Fibroblast of the aortic adventitia (primary cell): ENCODE measurements around the gene ARHGEF1. TPM values are rescaled to one million over a fixed set of nuclear protein-coding genes. Genes with fewer than 3 reads are reported as not detected.
A peak's percentile ranks its signal among the peaks of the same experiment; 100 is the strongest.

Experiments
- DNase-seq: peaks from one replicate; pipeline ENCODE4 v3.0.0-alpha.2; 2010; ENCODE audit warnings: low read depth
- H3K4me3 ChIP-seq: 2 replicates; pipeline ENCODE4 v1.5.1; 2011; ENCODE audit warnings: low read depth, mild to moderate bottlenecking, control low read depth, low read length, moderate library complexity
- small RNA-seq: library from RNA; depleted of rRNA; stranded (forward); fragments of <200 nt; gene quantifications from one replicate; pipeline ENCODE3, GENCODE V24; 2012
- total RNA-seq: library from RNA; depleted of rRNA; stranded (reverse); fragments of >200 nt; gene quantifications from 2 replicates; pipeline ENCODE4 v1.2.3, GENCODE V29; 2012; ENCODE audit warnings: low replicate concordance
- TF ChIP-seq, protein P1 (sequence below): IDR thresholded peaks from 2 replicates; pipeline ENCODE4 v1.5.1; 2011; ENCODE audit warnings: mild to moderate bottlenecking, low read length, control low read depth, inconsistent platforms; ENCODE audit not compliant: insufficient read depth

The ARHGEF1 gene
- total RNA-seq, 1 donor, result 26.8 TPM

DNA sequence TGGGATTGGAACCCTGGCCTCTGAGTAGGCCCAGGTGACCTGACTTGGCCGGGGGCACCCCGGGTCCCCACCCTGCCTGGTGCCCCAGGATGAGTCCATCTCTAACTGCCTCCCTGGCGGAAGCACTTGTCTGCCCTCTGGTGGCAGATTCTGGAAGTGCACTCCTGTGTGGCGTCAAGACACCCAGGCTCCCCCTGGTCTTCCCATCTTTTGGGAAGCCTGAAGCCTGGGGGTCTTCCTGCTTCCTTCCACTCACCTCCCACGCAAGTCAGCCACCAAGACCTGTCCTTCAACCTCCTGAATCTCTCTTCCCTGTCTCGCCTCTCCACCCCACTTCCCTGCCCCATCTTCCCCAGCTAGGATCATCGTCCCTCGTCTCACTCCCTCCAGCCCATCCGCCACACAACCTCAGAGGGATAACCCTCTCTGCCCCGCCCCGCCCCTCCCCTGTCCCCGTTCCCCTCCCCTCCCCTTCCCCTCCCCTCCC is 68.7 kb downstream of the ARHGEF1 start:
- peak; percentile 75 for DNase-seq
- no peak overlapping the region for H3K4me3 ChIP-seq
- TF ChIP-seq, protein P1, sequence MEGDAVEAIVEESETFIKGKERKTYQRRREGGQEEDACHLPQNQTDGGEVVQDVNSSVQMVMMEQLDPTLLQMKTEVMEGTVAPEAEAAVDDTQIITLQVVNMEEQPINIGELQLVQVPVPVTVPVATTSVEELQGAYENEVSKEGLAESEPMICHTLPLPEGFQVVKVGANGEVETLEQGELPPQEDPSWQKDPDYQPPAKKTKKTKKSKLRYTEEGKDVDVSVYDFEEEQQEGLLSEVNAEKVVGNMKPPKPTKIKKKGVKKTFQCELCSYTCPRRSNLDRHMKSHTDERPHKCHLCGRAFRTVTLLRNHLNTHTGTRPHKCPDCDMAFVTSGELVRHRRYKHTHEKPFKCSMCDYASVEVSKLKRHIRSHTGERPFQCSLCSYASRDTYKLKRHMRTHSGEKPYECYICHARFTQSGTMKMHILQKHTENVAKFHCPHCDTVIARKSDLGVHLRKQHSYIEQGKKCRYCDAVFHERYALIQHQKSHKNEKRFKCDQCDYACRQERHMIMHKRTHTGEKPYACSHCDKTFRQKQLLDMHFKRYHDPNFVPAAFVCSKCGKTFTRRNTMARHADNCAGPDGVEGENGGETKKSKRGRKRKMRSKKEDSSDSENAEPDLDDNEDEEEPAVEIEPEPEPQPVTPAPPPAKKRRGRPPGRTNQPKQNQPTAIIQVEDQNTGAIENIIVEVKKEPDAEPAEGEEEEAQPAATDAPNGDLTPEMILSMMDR, result peak; percentile 99

DNA sequence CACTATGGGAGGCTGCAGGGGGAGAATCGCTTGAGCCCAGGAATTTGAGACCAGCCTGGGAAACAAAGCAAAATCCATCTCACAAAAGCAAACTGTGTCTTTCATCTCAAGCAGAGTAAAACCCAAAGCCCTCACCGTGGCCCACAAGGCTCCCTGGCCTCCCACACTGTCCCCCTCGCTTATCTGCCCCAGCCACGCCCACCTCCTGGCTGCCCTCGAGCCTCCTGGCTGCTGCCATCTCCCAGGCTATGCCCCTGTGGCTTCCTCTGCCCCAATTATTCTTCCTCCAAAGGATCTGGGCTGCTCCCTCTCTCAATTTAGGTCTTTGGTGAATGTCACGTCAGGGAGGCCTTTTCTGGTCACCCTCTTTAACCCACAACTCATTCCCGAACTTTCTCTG is 72.5 kb downstream of the ARHGEF1 start:
- no peak overlapping the region for H3K4me3 ChIP-seq
- no peak for DNase-seq
- TF ChIP-seq, protein P1, result no peak

DNA sequence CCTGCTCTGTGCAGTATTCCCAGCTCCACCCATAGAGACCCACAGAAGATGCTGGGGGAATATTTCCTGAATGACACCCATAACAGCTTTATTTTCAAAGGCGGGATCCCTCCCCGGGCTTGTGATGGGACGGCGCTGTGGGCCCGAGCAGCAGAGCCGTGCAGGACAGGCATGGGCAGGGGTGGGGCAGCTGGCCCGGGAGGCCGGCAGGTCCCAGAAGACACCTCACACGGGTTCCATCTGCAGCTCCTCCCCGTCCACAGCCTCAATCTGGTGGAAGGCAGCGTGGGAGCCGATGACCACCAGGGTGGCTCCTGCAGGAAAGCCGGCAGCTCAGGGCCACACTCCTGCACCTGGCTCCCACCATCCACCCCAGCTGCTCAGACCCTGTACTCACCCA is 73.6 kb downstream of the ARHGEF1 start:
- H3K4me3 ChIP-seq, result no peak overlapping the region
- TF ChIP-seq, protein P1, result no peak
- no peak for DNase-seq

Small RNAs within 50 kb of the gene (small RNA-seq; reads per million reads assigned to genes)
- gene MIR6797, result not detected

Other genes starting within 250 kb of the ARHGEF1 start
- gene CEACAM7, start 194.9 kb upstream of the ARHGEF1 start, total RNA-seq, result not detected in 2 replicates
- gene CEACAM5, start 174.6 kb upstream of the ARHGEF1 start, total RNA-seq, result not detected in 2 replicates
- not detected in 2 replicates for gene CEACAM6, start 127.7 kb upstream of the ARHGEF1 start, total RNA-seq
- gene CEACAM3, start 86.6 kb upstream of the ARHGEF1 start, total RNA-seq, result not detected in 2 replicates
- not detected in 2 replicates for gene LYPD4, start 38.5 kb upstream of the ARHGEF1 start, total RNA-seq
- not detected in 2 replicates for gene DMRTC2, start 38.1 kb upstream of the ARHGEF1 start, total RNA-seq
- gene RPS19, start 22.9 kb upstream of the ARHGEF1 start, total RNA-seq, result 827 and 1,080 TPM in 2 replicates
- 0.09 TPM in 1 of 2 replicates, not detected in the other for gene CD79A, start 5.9 kb upstream of the ARHGEF1 start, total RNA-seq
- 0.57 TPM in 1 of 2 replicates, not detected in the other for gene ERFL, start 45.3 kb downstream of the ARHGEF1 start, total RNA-seq
- gene RABAC1, start 76.1 kb downstream of the ARHGEF1 start, total RNA-seq, result 122 and 201 TPM in 2 replicates
- gene ATP1A3, start 111.0 kb downstream of the ARHGEF1 start, total RNA-seq, result not detected in 2 replicates
- 0.08 and 0.18 TPM in 2 replicates for gene GRIK5, start 187.0 kb downstream of the ARHGEF1 start, total RNA-seq
- gene ZNF574, start 193.0 kb downstream of the ARHGEF1 start, total RNA-seq, result 4.7 and 17.2 TPM in 2 replicates
- 0.08 and 0.18 TPM in 2 replicates for gene POU2F2, start 249.3 kb downstream of the ARHGEF1 start, total RNA-seq